ENCODE measurements around the gene TMEM151B. TPM values are rescaled to one million over a fixed set of nuclear protein-coding genes. Genes with fewer than 3 reads are reported as not detected.

Gene TMEM151B
- total and polyA plus RNA-seq, 9 of the 15 experiments (the other 6 are each of a cell fraction or from before 2014, with no cell fraction given) = not detected

GRCh38 chr6:44245912-44246662, 24.2 kb upstream of the TMEM151B start (continued):
- TF ChIP-seq CHAMP1 (IDR thresholded peaks at IDR 0.05) = no peak
- TF ChIP-seq EGR1 (conservative IDR thresholded peaks at IDR 0.05) = no peak
- no peak for TF ChIP-seq ZFPM2 (CRISPR knock-in tag; IDR thresholded peaks at IDR 0.05)
- TF ChIP-seq, protein P1, sequence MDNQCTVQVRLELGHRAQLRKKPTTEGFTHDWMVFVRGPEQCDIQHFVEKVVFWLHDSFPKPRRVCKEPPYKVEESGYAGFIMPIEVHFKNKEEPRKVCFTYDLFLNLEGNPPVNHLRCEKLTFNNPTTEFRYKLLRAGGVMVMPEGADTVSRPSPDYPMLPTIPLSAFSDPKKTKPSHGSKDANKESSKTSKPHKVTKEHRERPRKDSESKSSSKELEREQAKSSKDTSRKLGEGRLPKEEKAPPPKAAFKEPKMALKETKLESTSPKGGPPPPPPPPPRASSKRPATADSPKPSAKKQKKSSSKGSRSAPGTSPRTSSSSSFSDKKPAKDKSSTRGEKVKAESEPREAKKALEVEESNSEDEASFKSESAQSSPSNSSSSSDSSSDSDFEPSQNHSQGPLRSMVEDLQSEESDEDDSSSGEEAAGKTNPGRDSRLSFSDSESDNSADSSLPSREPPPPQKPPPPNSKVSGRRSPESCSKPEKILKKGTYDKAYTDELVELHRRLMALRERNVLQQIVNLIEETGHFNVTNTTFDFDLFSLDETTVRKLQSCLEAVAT (IDR thresholded peaks at IDR 0.05) = peak; percentile 18 to 74; a peak in 2 of 4 replicates
- no peak for TF ChIP-seq ZNF121 (CRISPR knock-in tag; conservative IDR thresholded peaks at IDR 0.05)
- no peak for TF ChIP-seq ZBTB8A (IDR thresholded peaks at IDR 0.05; ENCODE audit: partially characterized antibody)
- no peak for TF ChIP-seq POU5F1 (IDR thresholded peaks at IDR 0.05; ENCODE audit: borderline replicate concordance, low read depth, low read length, partially characterized antibody)
- TF ChIP-seq MAFF (IDR thresholded peaks at IDR 0.05; ENCODE audit: low read length) = no peak
- TF ChIP-seq EZH2 (IDR thresholded peaks at IDR 0.05; ENCODE audit: borderline replicate concordance, low read depth, low read length) = no peak
- TF ChIP-seq ZNF143 (CRISPR knock-in tag; IDR thresholded peaks at IDR 0.05) = no peak

Data from K562 (cell line).